ENCODE results near the gene UBE2V1. TPM values are rescaled to one million over a fixed set of nuclear protein-coding genes. Genes with fewer than 3 reads are reported as not detected.
A peak's percentile ranks its signal among the peaks of the same experiment; 100 is the strongest.

UBE2V1 gene
- total and polyA plus RNA-seq, 2 experiments from 2014 or later: 64.0 to 112 TPM

- Histone ChIP-seq H3K36me3 (replicated peaks; ENCODE audit: insufficient read depth, low read depth) (no peaks in the 10 kb centered on the region), H3K4me3 (no peak overlapping the region), H3K27me3 (no peaks in the 10 kb centered on the region), H4K20me1 (ENCODE audit: insufficient read depth, poor library complexity, severe bottlenecking) (peaks cover 57% of the 10 kb centered on the region), H3K27ac (peak overlapping the region; percentile 95), H3K9me2 (replicated peaks; ENCODE audit: insufficient read depth) (no peaks in the 10 kb centered on the region), H2AFZ (no peak overlapping the region), H3K4me2 (peak overlapping the region; percentile 85), H3K79me2 (peaks cover 79% of the 10 kb centered on the region), H3K9me3 (ENCODE audit: low read depth) (no peaks in the 10 kb centered on the region), H3K4me1 (ENCODE audit: insufficient read depth) (peaks cover 56% of the 10 kb centered on the region)
- peak; percentile 68 for DNase-seq (ENCODE audit: low spot score)
- 51% methylated on average over 10 of the region's 10 CpGs for WGBS (ENCODE audit: low lambda C conversion rate, missing lambda C conversion rate)
- TF ChIP-seq, protein P1, sequence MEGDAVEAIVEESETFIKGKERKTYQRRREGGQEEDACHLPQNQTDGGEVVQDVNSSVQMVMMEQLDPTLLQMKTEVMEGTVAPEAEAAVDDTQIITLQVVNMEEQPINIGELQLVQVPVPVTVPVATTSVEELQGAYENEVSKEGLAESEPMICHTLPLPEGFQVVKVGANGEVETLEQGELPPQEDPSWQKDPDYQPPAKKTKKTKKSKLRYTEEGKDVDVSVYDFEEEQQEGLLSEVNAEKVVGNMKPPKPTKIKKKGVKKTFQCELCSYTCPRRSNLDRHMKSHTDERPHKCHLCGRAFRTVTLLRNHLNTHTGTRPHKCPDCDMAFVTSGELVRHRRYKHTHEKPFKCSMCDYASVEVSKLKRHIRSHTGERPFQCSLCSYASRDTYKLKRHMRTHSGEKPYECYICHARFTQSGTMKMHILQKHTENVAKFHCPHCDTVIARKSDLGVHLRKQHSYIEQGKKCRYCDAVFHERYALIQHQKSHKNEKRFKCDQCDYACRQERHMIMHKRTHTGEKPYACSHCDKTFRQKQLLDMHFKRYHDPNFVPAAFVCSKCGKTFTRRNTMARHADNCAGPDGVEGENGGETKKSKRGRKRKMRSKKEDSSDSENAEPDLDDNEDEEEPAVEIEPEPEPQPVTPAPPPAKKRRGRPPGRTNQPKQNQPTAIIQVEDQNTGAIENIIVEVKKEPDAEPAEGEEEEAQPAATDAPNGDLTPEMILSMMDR (IDR thresholded peaks at IDR 0.05; ENCODE audit: poor library complexity): no peak
- TF ChIP-seq EZH2phosphoT487 (IDR thresholded peaks at IDR 0.05; ENCODE audit: low read depth, severe bottlenecking, unreplicated experiment) (no peak), EZH2 (IDR thresholded peaks at IDR 0.05; ENCODE audit: borderline replicate concordance) (no peak)
These were observed 1.7 kb downstream of the UBE2V1 start for GRCh38 chr20:50111120-50111828.

DNA sequence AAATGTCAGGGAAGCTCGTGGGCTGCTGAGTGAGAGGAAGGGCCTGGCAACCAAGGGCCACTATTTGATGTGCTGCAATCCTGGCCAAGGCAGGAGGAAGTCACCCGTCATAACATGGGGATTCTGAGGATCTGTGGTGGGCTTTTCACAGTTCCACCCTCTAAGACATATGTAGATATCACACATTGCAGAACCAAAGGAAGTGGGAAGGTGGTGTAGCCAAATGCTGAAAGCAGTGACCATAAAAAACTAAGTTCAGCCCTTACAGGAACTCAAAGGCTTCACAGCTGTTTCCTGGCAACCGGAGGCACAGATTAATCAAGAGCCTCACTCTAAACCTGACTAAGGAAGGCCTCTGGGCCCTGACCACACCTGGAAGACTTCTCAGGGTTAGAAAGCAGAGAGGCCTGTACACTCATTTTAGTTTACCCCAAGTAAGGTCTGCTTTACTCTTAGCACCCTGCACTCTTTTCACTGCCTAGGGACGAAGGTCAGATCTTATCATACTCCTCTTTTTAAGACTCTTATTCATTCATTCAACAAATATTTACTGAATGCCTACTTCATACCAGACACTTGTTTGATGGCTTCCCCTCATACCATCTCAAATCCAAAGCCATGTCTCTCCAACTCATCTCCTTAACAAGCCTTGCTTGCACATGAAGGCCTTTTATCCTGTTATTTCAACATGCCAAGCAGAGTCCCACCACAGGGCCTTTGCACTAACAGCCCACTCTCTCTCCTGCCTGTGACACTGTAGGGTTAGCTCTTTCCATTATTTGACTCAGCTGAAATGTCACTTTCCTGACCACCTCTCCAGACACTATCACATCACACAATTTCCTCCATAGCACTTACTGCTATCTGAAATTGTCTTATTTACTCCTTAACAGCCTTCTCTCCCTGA, 2.6 kb downstream of the UBE2V1 start:
- H3K4me3 ChIP-seq: no peak overlapping the region

GRCh38 chr20:50108556-50109235, 4.3 kb downstream of the UBE2V1 start:
- H3K79me2 ChIP-seq: peaks cover 96% of the 10 kb centered on the region
- H3K9me3 ChIP-seq (ENCODE audit: low read depth): no peaks in the 10 kb centered on the region
- 79% methylated on average over 4 of the region's 4 CpGs for WGBS (ENCODE audit: low lambda C conversion rate, missing lambda C conversion rate)
- peak overlapping the region; percentile 23 for H3K4me2 ChIP-seq
- peak overlapping the region; percentile 56 for H3K27ac ChIP-seq
- H3K36me3 ChIP-seq (replicated peaks; ENCODE audit: insufficient read depth, low read depth): no peaks in the 10 kb centered on the region
- no peak overlapping the region for H2AFZ ChIP-seq
- H3K4me3 ChIP-seq: no peak overlapping the region
- H4K20me1 ChIP-seq (ENCODE audit: insufficient read depth, poor library complexity, severe bottlenecking): peaks cover 75% of the 10 kb centered on the region
- no peaks in the 10 kb centered on the region for H3K9me2 ChIP-seq (replicated peaks; ENCODE audit: insufficient read depth)
- TF ChIP-seq EZH2 (IDR thresholded peaks at IDR 0.05; ENCODE audit: borderline replicate concordance) (no peak), EZH2phosphoT487 (IDR thresholded peaks at IDR 0.05; ENCODE audit: low read depth, severe bottlenecking, unreplicated experiment) (no peak)
- TF ChIP-seq, protein P1 (IDR thresholded peaks at IDR 0.05; ENCODE audit: poor library complexity): no peak
- no peak for DNase-seq (ENCODE audit: low spot score)
- peaks cover 48% of the 10 kb centered on the region for H3K4me1 ChIP-seq (ENCODE audit: insufficient read depth)
- no peaks in the 10 kb centered on the region for H3K27me3 ChIP-seq

More for the DNA sequence above, 2.6 kb downstream of the UBE2V1 start:
- Histone ChIP-seq H3K4me2 (peak overlapping the region; percentile 85), H3K27me3 (no peaks in the 10 kb centered on the region), H3K79me2 (peaks cover 88% of the 10 kb centered on the region), H4K20me1 (ENCODE audit: insufficient read depth, poor library complexity, severe bottlenecking) (peaks cover 66% of the 10 kb centered on the region), H3K36me3 (replicated peaks; ENCODE audit: insufficient read depth, low read depth) (no peaks in the 10 kb centered on the region), H3K9me3 (ENCODE audit: low read depth) (no peaks in the 10 kb centered on the region), H3K27ac (peak overlapping the region; percentile 95), H2AFZ (no peak overlapping the region), H3K4me1 (ENCODE audit: insufficient read depth) (peaks cover 56% of the 10 kb centered on the region), H3K9me2 (replicated peaks; ENCODE audit: insufficient read depth) (no peaks in the 10 kb centered on the region)
- DNase-seq (ENCODE audit: low spot score): peak; percentile 68
- no peak for TF ChIP-seq EZH2phosphoT487 (IDR thresholded peaks at IDR 0.05; ENCODE audit: low read depth, severe bottlenecking, unreplicated experiment)
- no peak for TF ChIP-seq EZH2 (IDR thresholded peaks at IDR 0.05; ENCODE audit: borderline replicate concordance)
- 43% methylated on average over 4 of the region's 4 CpGs for WGBS (ENCODE audit: low lambda C conversion rate, missing lambda C conversion rate)
